Neutrophil (primary cell): ENCODE data around the gene TTC7B.

Experiments used
- H3K27ac ChIP-seq: fragments of 200-600 bp; sonication (generic); 2 replicates; pipeline ENCODE4 v1.5.1; 2016; ENCODE audit warnings: mild to moderate bottlenecking, moderate library complexity
- H3K27me3 ChIP-seq: fragments of 200-600 bp; sonication (generic); 2 replicates; pipeline ENCODE4 v1.6.0; 2016; ENCODE audit warnings: mild to moderate bottlenecking
- H3K36me3 ChIP-seq: fragments of 200-600 bp; sonication (generic); 2 replicates; pipeline ENCODE4 v1.5.1; 2017
- H3K4me1 ChIP-seq, 2 experiments: fragments of 200-600 bp in 1 of 2; sonication (generic) in 1 of 2; 1 replicate in 1 of 2; 2 replicates in 1 of 2; pipeline versions ENCODE4 v1.5.1 to v1.6.1; 2013 to 2016; ENCODE audit warnings: low read depth in 1 of 2, low read length in 1 of 2, mild to moderate bottlenecking in 1 of 2, moderate library complexity in 1 of 2; ENCODE audit not compliant: control insufficient read depth in 1 of 2, insufficient read depth in 1 of 2
- H3K4me3 ChIP-seq, 2 experiments: fragments of 200-600 bp in 1 of 2; sonication (generic) in 1 of 2; 1 replicate in 1 of 2; 2 replicates in 1 of 2; pipeline ENCODE4 v1.5.1; 2013 to 2016; ENCODE audit warnings: low read depth in 1 of 2, low read length in 1 of 2, mild to moderate bottlenecking in 1 of 2, moderate library complexity in 1 of 2
- H3K9me3 ChIP-seq: fragments of 200-600 bp; sonication (generic); 2 replicates; pipeline ENCODE4 v1.5.1; 2016
- CTCF ChIP-seq: fragments of 200-600 bp; sonication (generic); IDR thresholded peaks from 2 replicates; pipeline ENCODE4 v1.5.1; 2016; ENCODE audit warnings: antibody characterized with exemption

Gene TTC7B

GRCh38 chr14:90544971-90545370 is 271.3 kb downstream of the TTC7B start:
- no peaks in the 10 kb centered on the region for H3K27me3 ChIP-seq
- no peak overlapping the region for H3K4me3 ChIP-seq
- no peak overlapping the region for H3K27ac ChIP-seq
- no peaks in the 10 kb centered on the region for H3K4me1 ChIP-seq
- H3K9me3 ChIP-seq, result no peaks in the 10 kb centered on the region
- TF ChIP-seq CTCF, result no peak
- H3K36me3 ChIP-seq, result peaks cover 36% of the 10 kb centered on the region

GRCh38 chr14:90544566-90544965 is 271.7 kb downstream of the TTC7B start:
- H3K4me3 ChIP-seq, result no peak overlapping the region
- no peaks in the 10 kb centered on the region for H3K9me3 ChIP-seq
- no peaks in the 10 kb centered on the region for H3K4me1 ChIP-seq
- no peak overlapping the region for H3K27ac ChIP-seq
- TF ChIP-seq CTCF, result no peak
- no peaks in the 10 kb centered on the region for H3K27me3 ChIP-seq
- peaks cover 40% of the 10 kb centered on the region for H3K36me3 ChIP-seq

GRCh38 chr14:90543876-90544275 is 272.4 kb downstream of the TTC7B start:
- no peak overlapping the region for H3K4me3 ChIP-seq
- TF ChIP-seq CTCF, result no peak
- no peaks in the 10 kb centered on the region for H3K27me3 ChIP-seq

GRCh38 chr14:90541076-90541634 is 275.1 kb downstream of the TTC7B start:
- Histone ChIP-seq H3K27me3 (no peaks in the 10 kb centered on the region), H3K9me3 (no peaks in the 10 kb centered on the region), H3K4me3 (no peak overlapping the region), H3K36me3 (peaks cover 53% of the 10 kb centered on the region), H3K27ac (no peak overlapping the region), H3K4me1 (no peaks in the 10 kb centered on the region)
- no peak for TF ChIP-seq CTCF

More at GRCh38 chr14:90543876-90544275, 272.4 kb downstream of the TTC7B start:
- no peaks in the 10 kb centered on the region for H3K4me1 ChIP-seq
- peaks cover 47% of the 10 kb centered on the region for H3K36me3 ChIP-seq
- H3K9me3 ChIP-seq, result no peaks in the 10 kb centered on the region
- H3K27ac ChIP-seq, result no peak overlapping the region

- H3K4me1 ChIP-seq, result no peaks in the 10 kb centered on the region
- no peak for TF ChIP-seq CTCF
- peaks cover 53% of the 10 kb centered on the region for H3K36me3 ChIP-seq
- H3K27ac ChIP-seq, result no peak overlapping the region
- H3K9me3 ChIP-seq, result no peaks in the 10 kb centered on the region
- no peak overlapping the region for H3K4me3 ChIP-seq
- no peaks in the 10 kb centered on the region for H3K27me3 ChIP-seq
These were observed 275.8 kb downstream of the TTC7B start for GRCh38 chr14:90540437-90540836.

GRCh38 chr14:90539996-90540395 is 276.2 kb downstream of the TTC7B start:
- no peak for TF ChIP-seq CTCF
- Histone ChIP-seq H3K36me3 (peaks cover 52% of the 10 kb centered on the region), H3K4me3 (no peak overlapping the region)

More at GRCh38 chr14:90539996-90540395, 276.2 kb downstream of the TTC7B start:
- Histone ChIP-seq H3K27ac (no peak overlapping the region), H3K9me3 (no peaks in the 10 kb centered on the region), H3K27me3 (no peaks in the 10 kb centered on the region), H3K4me1 (no peaks in the 10 kb centered on the region)
